Stimulated activated CD8-positive, alpha-beta memory T cell treated with anti-CD3 and anti-CD28 coated beads, Interleukin-7, amount 100 ng/mL, for 24 hours (primary cell): ENCODE measurements around the gene SLITRK4.

Source experiments
- DNase-seq: peaks from one replicate; pipeline ENCODE4 v3.0.0-alpha.2; 2020; ENCODE audit warnings: low read depth

The SLITRK4 gene, protein sequence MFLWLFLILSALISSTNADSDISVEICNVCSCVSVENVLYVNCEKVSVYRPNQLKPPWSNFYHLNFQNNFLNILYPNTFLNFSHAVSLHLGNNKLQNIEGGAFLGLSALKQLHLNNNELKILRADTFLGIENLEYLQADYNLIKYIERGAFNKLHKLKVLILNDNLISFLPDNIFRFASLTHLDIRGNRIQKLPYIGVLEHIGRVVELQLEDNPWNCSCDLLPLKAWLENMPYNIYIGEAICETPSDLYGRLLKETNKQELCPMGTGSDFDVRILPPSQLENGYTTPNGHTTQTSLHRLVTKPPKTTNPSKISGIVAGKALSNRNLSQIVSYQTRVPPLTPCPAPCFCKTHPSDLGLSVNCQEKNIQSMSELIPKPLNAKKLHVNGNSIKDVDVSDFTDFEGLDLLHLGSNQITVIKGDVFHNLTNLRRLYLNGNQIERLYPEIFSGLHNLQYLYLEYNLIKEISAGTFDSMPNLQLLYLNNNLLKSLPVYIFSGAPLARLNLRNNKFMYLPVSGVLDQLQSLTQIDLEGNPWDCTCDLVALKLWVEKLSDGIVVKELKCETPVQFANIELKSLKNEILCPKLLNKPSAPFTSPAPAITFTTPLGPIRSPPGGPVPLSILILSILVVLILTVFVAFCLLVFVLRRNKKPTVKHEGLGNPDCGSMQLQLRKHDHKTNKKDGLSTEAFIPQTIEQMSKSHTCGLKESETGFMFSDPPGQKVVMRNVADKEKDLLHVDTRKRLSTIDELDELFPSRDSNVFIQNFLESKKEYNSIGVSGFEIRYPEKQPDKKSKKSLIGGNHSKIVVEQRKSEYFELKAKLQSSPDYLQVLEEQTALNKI

DNA sequence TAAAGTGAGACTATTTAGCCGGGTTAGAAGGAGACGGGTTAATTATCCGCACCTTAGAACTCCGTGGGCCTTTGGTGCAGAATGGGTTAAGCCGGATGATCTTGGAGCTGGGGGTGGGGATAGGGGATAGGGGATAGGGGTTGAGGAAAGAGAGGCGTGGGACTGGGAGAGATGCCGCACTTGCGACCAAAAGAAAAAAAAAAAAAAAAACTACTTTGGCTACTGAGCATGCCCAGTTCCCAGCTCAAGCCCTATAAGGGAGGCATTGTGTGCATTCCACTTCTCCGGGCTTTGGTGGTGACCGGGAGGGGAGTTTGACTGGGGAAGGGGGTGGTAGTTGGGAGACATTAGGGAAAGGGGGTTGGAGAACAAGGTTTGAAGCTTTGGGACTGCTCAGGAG lies at the start of gene SLITRK4:
Gene SLITRK4, minus strand, starts transcription at position 187 of the 400 bp plus-strand sequence. CDS start 4,993 bp downstream, outside the sequence.
- no peak for DNase-seq

DNA sequence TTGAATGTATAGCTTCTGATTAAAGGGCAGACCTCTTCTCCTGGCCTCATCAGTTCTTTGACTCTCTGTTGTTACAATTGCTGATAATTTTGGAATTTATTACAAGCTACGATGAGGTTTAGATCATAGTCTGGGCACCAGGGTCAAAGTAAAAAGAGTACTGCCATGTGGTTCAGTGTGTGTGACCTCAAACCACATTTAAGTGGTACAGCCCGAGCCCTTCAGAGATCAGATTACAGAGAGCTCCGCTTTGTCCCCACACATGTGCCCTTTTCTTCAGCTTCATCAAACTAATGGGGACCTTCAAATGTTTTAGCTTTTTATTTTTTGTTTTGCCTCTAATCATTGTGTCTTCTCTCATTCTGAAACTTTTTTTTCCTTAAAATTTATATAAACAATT lies 47.6 kb upstream of the SLITRK4 start:
- no peak for DNase-seq

DNA sequence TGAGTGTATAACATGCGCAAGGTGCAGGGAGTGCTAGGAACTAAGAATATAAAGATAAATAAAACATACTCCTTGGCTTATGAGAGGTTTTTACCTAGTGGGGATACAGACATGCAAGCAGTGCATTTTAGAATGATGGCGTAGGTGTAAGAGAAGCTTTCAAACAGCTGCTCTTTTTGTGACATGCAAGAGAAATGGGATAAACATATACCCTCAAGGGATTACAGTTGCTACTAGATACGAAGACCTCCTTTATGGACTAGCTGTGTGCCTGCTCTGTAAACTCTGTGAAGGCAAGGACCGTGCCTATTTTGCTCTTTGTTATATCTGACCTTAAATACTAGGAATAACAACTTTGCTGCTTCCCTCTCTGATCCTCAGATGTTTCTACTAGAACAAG lies 39.0 kb upstream of the SLITRK4 start:
- no peak for DNase-seq

DNA sequence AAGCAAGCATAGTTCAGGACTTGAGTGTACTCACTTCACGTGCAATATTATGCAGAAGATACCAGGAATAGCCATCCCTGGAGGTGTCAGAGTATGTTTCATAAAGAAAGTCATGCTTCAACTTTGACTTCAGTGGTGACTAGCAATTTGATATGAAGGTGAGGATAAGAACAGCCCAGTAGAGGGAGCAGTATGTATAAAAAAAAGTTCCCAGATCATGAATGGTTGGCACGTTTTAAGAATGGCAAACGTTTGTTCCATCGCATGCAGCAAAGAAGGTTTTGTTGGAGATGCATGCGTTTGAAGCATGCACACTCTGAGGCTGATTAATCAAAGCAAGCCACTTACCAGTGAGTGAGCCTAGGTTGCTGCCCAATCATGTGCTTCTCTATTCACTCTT lies 33.5 kb upstream of the SLITRK4 start:
- DNase-seq = no peak

DNA sequence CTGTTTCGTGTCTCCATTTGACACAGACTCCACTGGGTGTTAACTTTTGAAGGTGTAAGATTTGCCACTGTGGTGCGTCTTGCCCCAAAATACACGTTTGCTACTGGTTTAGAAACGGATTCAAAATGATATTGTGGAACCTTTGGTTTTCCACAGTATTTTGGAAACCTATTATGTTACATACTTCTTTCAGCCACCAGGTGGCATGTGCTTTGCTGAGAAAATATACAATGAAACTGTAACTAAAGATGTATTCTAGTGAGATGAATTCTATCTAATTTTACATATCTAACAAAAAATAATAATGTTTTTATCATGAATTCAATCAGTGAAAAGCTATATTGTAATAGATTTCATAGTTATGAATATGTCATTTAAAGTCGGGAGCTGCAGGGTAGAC lies 28.4 kb upstream of the SLITRK4 start:
- no peak for DNase-seq

DNA sequence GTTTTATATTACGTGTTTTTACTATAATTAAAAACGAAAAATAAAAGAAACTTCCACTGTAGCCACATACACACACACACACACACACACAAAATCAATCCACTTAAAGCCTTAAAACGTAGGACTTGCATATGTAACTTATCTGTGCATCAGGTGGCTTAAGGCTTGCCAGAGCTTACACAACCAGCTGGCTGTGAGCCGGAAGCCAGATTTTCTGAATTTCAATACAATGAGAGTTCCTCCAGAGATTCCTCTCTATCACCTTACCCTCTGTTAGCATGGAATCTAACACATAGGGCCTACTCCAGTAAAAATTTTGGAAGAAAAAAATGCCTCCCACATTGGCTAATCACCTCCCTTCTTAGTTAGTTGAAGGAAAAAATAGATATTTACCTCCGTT lies 27.9 kb upstream of the SLITRK4 start:
- DNase-seq = no peak

DNA sequence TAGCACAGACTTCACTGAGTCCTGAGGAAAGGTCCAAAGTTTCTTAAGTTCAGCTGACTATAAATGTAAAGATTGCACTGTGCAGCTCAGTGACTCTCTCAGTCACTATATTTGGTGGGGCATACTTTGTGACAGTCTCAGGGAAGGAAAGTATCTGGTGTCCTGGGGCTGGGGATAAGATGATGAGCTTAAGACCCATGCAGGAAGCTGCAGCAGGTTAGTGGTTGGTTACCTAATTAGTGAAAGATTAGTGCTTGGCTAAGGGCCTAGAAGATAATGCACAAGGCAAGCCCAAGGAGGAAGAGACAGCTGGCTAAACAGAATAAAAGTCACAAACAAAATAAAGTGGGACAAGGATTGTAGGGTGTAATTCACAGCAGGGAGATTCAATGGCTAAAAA lies 25.4 kb upstream of the SLITRK4 start:
- no peak for DNase-seq

DNA sequence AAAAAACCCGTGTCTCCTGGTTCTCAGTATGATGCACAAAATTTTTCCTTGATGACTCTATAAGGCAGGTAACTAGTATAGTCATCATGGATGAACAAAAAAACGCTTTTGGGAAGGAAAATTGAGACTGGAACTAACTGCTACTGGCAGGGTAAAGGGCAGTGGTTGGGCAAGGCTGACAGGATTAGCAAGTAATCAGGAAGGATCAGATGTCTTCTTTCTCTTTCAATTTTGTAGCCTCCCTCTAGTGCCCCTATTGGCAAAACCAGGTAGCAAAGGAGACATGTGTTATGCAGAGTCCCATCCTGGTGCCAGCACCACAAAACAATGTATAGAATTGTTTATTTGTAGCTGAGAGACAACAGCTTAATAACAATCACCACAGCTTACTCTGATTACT lies 12.8 kb upstream of the SLITRK4 start:
- no peak for DNase-seq

DNA sequence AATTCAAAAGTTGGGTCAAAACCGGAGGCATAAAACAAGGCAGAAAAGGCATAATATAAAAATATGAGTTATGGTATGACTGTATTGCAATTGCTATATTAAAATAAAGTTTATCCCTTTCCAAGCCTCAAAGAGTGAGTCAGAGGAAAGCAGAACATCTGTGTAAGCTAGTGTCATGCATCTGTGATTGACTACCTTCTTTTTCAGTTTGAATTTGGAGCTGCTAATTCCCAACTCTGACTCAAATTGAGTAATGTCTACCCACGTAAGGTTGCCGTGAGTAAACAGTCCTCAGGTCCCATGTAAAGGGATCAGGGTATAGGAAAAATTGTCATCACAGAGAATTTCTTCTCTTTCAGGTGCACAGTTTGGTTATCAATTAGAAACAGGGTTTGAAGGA lies 6.5 kb upstream of the SLITRK4 start:
- DNase-seq = no peak

DNA sequence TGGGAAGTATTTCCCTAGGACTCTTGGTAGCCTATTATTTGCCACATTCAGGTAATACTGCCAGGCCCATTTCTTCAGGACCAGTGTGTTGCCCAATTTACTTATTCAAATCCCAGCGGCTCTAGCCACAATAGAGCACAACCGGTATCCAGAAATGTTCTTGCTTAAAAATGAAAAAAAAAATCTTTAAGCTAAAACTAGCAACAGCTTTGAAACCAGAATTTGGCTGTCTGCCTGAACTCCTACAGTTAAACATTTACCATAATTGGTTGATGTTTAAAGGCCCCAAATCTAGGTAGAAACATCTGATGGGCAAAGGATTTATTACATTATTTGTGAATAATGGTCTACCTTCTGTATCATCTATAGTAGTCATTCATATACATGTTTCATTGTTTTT lies 930 bp upstream of the SLITRK4 start:
- no peak for DNase-seq

DNA sequence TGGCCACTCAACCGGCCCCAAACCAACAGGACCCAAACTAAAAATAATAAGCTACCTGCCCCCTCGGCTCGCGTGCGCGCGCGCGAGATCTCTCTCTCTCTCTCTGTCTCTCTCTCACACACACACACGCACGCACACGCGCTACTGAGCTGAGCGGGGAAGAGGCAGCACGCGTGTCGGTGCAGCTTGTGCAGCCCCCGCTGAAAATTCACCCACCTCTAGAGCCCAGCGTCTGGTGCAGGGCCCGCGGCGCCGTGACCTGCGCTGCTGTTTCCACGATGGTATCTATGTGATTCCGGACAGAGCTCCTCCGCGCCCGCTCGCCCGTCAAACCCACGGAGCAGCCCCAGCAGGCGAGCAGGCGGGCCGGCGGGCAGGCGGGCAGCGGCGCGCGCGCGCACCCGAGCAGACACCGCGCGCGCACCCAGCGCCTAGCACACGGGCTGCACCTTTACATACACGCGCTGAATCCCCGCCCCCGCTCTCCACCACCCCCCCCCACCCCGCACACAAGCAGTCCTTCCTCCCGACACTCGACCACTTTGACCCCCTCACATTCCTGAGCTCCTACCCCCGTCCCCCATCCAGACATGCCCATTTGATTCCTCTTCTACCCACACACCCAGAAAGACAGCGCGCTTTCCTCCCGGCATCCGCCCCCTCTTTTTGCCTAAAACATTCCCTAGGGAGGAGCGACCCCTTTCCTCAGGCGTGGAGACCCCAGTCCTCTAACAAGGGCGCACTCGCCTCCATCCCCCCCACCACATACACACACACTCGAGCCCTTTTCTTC lies 1.0 kb downstream of the SLITRK4 start:
- no peak for DNase-seq

DNA sequence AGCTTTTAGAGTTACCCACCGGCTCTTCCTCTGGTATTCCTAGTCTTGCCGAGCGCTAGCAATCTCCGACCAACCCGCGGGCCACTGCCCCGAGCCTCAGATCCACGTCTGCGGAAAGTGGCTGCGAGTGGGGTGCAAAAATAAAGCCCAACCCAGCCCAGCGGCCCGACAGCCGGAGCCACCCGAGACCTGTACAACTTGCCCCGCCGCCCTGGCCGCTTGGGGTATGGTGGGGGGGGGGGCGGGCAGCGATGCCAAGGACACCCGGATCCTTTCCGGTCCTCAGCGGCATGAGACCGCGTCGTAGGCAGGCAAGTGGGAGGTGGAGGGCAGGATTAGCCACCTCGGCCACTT lies 1.6 kb downstream of the SLITRK4 start:
- no peak for DNase-seq

DNA sequence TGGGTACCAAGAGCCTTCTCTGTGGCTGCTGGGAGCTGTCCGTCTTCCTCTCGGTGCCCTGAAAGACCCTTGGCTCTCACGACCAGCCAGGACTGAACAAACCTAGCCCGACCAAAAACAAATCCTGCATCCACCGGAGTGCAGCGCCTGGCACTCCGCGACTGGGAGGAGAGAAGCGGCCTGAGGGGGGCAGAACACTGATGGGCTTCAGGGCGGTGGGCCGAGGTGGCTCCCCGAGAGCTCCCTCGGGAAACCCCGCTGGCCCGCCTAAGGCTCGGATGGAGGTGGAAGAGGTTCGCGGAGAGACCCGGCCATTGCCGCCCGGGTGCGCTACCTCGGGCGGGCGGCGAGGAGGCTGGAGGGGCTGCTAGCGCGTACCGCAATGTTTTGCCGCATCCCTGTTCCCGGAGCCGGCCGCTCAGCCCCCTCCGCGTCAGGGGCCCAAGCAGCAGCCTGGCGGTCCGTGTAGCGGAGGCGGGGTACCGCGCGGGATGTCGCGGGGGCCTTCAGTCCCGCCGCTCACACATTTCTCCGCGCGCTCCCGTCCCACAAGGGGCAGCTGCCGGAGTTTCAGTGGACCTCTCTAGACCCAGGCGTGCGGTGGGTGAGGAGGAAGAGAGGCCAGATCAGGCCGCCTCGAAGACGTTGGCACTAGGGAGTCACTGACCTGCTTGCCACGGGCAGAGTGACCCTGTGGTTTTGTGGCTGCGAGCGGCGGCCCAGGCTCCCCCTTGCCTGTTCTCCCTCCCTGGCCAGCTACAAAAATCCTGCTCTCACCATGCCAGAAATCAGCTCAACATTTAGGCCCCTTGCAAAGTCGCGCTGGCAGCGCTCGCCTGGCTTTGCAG lies 2.2 kb downstream of the SLITRK4 start:
- no peak for DNase-seq

DNA sequence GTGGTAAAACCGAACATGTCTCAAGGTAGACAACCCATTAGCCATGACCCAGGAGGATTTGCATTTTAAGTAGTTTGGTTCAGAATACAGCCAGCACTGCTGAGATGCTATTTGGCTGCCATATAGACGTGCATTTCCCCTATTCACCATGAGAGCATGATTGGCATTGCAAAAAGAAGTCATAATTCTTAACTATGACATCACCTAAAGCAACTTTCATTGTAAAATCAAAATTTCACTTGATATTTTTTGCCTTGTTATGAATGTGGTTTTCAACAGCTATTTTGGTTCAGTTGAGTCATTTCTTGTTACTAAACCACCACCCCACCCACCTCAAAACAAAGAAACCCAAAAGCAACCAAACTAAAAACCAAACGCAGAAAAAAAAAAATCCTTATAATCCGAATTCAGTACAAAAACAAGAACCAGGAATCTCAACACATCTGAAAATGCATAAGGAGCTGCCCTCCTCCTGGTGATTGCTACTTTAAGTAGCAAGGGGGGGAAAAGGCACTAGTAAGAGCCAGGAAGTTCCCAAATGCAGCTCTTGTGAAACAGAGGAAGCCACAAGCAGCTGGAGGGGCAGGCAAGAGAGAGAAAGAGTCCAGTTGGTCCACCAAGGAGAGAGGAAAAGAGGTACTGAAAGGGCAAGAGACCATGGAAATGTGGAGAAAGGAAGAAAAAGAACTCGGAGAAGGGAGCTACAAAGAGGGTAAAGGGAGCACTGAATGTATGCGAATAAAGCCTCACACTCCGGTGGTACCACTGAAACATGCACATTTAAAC lies 3.1 kb downstream of the SLITRK4 start:
- no peak for DNase-seq

DNA sequence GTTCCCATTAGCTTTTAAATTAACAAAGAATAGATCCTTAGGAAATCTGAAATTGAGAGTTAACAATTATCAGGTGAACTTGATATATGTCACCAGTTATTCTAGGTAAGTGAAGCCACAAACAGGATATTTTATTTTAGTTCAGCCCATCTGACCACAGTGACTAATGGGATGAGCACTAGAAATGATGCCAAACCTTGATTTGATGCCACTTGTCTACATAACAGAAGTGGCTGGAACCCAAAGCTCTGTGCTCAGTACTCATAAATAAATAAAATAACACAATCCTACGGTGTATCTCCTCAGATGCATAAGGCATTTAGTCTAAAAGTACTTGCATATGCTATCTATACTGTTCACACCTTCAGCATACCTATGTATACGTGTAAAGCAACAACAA lies 12.2 kb downstream of the SLITRK4 start:
- no peak for DNase-seq

DNA sequence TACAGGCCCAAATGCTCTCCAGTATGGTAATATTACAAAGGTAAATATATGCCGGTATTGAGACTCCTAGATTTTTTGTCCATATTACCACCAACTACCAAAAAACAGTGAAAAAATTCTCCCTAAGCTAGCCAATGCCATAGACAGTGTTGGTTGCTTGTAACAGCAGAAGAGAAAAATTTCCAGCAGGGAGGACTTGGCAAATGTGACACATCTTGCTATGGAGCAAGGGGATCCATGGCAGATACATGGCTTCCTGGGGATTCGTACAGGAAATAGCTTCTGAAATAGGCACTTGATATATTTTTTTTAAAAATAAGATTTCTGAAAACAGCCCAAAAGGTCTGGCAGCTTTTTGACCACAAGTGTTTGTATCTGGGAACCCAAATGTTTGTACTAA lies 14.6 kb downstream of the SLITRK4 start:
- DNase-seq = no peak

DNA sequence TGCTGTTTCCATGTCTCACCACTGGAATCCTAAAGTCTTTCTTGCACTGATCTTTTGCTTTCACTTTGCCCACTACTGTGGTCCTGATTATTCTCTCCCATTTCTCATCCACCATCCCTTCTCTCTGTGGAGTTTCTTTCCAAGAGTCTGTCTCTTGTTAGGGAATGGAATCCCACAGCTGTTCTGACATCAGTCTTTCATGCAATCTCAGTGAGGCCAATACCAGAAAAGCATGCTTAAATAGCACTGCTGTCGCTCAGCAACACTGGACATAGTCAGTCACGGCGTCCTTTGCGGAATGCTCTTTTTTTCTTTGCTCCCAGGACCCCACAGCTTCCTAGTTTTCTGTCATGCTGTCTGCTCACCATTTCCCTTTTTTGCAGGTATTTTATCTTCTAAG lies 20.1 kb downstream of the SLITRK4 start:
- DNase-seq = no peak

DNA sequence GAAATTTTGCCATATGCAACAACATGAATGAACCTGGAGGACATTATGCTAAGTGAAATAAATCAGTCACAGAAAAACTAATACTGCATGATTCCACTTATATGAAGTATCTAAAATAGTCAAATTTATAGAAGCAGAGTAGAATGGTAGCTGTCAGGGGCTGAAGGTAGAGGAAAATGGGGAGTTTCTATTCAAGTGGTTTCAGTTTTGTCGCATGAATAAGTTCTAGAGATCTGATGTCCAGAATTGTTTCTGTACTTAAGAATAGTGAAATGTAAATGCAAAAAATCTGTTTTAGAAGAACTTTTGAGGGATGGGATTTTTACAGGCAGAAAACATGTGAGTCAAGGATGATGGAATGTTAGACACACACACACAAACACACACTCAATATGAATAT lies 34.1 kb downstream of the SLITRK4 start:
- no peak for DNase-seq

DNA sequence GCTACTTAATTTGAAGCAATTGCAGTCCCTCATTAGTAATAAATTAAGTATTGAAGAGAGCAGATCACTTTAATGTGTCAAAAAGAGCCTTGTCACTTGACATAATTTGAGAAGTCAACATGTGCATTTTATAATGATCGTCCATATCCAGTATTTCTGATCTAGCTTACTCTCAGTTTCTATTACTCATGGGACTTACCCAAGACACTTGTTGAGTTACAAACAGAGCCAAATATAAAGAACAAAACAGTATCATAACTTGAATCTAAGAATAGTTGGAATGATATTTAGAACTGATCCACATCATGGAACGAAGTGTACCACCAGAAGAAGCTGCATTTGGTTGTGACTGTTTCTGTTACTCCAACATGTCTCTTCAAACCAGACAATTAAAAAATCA lies 54.7 kb downstream of the SLITRK4 start:
- DNase-seq = no peak

DNA sequence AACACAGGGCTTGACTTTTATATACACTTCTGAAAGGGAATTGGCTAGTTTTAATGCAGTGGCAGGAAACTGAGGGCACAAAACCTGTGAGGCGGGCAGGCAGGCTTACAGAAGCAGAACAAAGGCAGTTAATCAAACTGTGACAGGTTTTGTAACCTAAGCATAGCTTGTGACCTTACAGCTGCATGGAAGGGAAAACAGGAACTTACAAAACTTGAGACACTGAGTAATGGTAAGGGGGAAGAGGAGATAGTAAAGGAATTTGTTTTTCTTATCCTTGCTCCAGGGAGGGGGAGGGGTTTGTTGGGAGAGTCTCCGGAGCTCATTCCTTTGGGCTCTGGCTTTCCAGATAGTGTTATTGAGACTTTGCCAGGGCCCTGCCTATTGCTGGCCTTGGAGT lies 55.6 kb downstream of the SLITRK4 start:
- no peak for DNase-seq
